GM08714 (cell line): ENCODE results near the gene PCDH7.

Experiments used
- H3K4me3 ChIP-seq: fragments of 200-500 bp; sonication (Bioruptor generic); 2 replicates; pipeline ENCODE4 v1.5.1; 2014; ENCODE audit warnings: mild to moderate bottlenecking, low read length, inconsistent platforms
- ZNF274 ChIP-seq: IDR thresholded peaks from 2 replicates; pipeline ENCODE4 v1.6.1; 2012; ENCODE audit warnings: mild to moderate bottlenecking, low read depth, low read length

The PCDH7 gene

DNA sequence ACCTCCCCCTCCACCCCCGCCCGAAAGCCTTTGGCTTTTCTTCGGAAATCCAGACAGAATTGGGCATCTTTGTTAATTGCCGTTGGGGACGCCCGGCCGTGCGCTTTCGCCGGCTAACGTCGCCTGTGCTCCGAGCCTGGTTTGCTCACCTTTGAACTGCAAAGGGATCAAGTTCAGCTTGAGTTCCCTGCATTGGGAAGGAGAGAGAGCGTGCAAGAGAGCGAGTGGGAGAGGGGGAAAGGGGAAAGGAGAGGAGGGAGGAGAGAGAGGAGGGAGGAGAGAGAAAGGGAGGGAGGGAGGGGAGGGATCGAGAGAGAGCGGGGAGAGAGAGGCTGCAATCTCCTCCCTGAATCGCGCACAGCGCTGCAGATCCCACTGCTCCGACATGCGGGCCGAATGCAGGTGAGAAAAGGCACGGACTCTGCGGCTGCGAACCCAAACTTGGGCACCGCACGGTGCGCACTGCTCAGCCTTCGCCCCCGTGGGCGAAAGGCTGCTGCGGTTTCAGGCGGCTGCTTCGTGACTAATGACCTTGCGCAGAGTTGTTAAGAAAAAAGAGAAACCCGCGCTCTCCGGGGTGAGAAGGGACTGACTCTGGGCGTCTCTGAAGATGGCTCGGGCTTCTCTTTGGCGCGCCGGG is at the start of gene PCDH7:
Gene PCDH7, plus strand, starts transcription at position 349 of the 640 bp plus-strand sequence. CDS start 1,054 bp downstream, outside the sequence.
- TF ChIP-seq ZNF274 = no peak
- peak within 1 kb of the TSS; percentile 46 for H3K4me3 ChIP-seq

DNA sequence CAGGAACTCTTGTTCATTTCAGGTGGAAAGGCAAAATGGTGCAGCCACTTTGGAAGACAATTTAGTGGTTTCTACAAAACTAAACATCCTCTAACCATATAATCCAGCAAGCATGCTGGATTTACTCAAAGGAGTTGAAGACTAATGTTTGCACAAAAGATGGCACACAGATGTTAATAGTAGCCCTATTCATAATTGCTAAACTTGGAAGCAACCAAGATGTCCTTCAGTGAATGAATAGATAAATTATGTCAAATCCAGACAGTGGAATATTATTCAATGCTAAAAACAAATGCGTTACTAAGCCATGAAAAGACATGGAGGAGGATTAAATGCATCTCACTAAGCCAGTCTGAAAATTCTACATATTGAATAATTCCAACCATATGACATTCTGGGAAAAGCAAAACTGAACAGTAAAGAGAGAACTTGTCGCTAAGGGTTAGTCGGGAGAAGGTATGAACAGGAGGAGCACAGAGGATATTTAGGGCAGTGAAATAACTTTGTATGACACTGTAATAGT is 48.2 kb upstream of the PCDH7 start:
- no peak for TF ChIP-seq ZNF274
- no peak overlapping the region for H3K4me3 ChIP-seq

DNA sequence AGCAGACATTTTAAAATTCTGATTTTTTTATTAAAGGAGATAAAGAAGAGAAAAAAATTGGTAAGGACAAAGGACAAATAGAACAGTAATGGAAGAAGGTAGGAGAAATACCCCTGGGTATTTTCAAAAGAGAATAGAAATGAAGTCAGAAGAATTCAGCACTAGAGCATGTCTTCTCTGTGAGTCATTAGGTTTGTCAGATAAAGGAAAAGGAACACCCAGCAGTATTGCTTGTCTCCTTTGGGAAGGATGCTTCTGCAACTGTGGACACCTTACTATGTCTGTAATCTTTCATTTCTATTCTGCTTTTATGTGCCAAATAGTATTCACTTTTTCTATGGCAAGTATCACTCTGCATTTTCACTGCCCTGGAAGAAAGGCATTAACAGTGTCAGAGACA is 24.0 kb upstream of the PCDH7 start:
- no peak overlapping the region for H3K4me3 ChIP-seq
- no peak for TF ChIP-seq ZNF274

- H3K4me3 ChIP-seq = no peak overlapping the region
- no peak for TF ChIP-seq ZNF274
Observed at GRCh38 chr4:30714408-30715031, 5.6 kb upstream of the PCDH7 start.

DNA sequence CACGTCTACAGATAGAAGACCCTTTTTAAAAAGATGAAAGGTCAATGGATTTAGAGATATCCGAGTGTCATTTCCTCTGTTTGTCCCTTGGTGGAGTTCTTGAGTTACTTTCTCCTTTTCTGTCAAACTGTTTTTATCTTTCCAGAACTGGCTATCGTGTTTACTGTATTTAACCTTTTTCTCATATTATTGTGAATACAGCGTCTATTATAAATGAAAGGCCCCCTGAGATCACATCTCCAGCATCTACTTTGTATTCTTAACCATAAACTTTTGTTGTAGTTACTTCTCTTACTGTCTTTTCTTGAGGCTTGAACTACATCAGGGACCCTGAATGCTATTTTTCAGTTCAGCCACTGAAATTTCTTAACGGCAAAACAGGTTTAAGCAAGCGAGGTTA is 4.0 kb upstream of the PCDH7 start:
- H3K4me3 ChIP-seq = peak overlapping the region; percentile 60; the same call in 1 of the 2 replicates
- TF ChIP-seq ZNF274 = no peak

GRCh38 chr4:30716681-30717207 is 3.4 kb upstream of the PCDH7 start:
- no peak for TF ChIP-seq ZNF274
- H3K4me3 ChIP-seq = peak overlapping the region; percentile 60

DNA sequence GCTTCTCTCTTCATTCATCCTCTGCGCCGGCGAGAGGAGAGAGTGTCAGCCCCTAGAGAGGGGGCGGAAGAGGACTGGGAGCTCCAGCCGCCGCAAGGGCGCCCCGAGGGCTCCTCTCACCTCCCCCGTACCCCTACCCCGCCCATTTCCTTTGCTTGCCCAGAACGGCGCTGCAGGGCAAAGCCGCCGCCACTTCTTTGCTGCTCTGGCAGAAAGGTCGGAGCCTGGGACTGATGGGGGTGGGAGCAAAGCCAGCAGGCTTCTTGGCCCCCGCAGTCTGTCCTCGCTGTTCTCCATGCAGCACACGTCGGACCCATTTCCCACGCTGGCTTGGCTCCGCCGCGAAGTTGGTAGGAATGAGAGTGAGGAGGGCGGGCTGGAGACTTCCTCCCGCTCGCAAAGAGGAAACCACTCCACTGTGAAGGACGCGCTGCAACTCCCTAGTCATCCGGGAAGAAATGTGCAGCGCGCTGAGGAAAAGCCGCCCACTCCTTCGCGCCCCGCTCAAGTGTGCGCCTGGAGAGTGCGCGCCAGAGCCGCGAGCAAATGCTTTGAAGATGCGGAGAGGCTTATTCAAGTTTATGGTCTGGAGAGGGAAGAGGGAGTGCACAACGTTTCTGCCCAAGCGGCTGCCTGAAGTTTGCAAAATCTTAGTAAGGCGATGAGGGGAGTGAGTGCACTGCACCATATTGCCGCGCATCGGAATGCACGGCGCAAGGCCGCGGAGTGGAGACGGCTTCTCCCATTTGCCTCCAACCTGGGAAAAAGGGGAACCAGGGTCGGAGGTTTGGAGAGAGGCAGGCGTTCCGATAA is 2.8 kb upstream of the PCDH7 start:
- no peak for TF ChIP-seq ZNF274
- H3K4me3 ChIP-seq = peak overlapping the region; percentile 12; the same call in 1 of the 2 replicates

DNA sequence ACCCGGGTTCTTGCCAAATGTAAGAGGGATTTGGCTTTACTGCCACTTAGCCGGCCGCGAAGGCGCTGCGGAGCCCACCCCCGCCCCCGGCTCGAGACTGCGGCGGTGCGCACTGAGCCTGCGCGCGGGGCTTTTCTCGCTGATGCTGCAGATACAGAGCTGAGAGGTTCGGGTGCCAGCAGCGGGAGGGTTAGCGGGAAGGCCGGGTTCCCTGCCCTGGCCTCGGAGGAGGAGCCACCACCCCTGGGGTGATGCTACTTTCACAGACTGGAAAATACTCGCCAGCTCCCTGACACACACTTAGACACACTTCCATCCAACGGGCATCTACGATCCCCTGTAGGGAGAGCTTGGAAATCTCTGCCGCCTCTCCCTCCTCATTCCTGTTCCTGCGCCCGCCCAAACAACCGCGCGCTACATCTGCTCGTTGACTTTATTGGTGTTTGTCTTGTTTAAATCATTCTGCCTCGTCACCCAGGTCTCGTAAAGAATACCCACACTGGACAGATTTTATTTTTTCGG is 2.1 kb upstream of the PCDH7 start:
- H3K4me3 ChIP-seq = no peak overlapping the region
- TF ChIP-seq ZNF274 = no peak

- TF ChIP-seq ZNF274 = no peak
- H3K4me3 ChIP-seq = peak overlapping the region; percentile 10
Observed at GRCh38 chr4:30718641-30719453, 1.3 kb upstream of the PCDH7 start.

- TF ChIP-seq ZNF274 = no peak
- peak overlapping the region; percentile 46 for H3K4me3 ChIP-seq
Observed at GRCh38 chr4:30719454-30720020, 632 bp upstream of the PCDH7 start.

GRCh38 chr4:30720661-30721184 is 554 bp downstream of the PCDH7 start:
- peak overlapping the region; percentile 46 for H3K4me3 ChIP-seq
- no peak for TF ChIP-seq ZNF274

DNA sequence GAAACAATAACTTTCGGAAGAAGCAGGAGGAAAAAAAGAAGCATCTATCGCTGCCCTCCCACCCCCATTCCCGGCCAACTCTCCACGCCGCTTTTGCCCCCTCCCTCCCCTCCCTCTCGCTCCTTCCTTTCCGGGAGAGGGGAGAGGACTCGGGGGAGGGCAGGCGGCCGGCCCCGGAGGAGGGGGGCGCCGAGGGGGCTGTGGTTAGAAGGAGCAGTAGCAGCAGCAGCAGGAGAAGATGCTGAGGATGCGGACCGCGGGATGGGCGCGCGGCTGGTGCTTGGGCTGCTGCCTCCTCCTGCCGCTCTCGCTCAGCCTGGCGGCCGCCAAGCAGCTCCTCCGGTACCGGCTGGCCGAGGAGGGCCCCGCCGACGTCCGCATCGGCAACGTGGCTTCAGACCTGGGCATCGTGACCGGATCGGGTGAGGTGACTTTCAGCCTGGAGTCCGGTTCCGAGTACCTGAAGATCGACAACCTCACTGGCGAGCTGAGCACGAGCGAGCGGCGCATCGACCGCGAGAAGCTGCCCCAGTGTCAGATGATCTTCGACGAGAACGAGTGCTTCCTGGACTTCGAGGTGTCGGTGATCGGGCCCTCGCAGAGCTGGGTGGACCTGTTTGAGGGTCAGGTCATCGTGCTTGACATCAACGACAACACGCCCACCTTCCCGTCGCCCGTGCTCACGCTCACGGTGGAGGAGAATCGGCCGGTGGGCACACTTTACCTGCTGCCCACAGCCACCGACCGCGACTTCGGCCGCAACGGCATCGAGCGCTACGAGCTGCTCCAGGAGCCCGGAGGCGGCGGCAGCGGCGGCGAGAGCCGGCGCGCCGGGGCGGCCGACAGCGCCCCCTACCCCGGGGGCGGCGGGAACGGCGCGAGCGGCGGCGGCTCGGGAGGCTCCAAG is 1.3 kb downstream of the PCDH7 start:
- no peak for TF ChIP-seq ZNF274
- H3K4me3 ChIP-seq = peak overlapping the region; percentile 46
